Measurements from ENCODE around the gene ZNF625.
"Not testable (repeated sequence)": the region's sequence is repeated elsewhere in the genome, so short reads cannot be mapped to it uniquely, and the experiment has no call there.

ZNF625 gene

GRCh38 chr19:12103909-12104308, 52.6 kb downstream of the ZNF625 start:
- H3K9me3 Mint-ChIP-seq (ENCODE audit: low read depth); H3K27me3 Mint-ChIP-seq; H3K27ac Mint-ChIP-seq; H3K4me3 Mint-ChIP-seq; H3K36me3 Mint-ChIP-seq; H3K4me1 Mint-ChIP-seq (ENCODE audit: low read depth): not testable (repeated sequence)

DNA sequence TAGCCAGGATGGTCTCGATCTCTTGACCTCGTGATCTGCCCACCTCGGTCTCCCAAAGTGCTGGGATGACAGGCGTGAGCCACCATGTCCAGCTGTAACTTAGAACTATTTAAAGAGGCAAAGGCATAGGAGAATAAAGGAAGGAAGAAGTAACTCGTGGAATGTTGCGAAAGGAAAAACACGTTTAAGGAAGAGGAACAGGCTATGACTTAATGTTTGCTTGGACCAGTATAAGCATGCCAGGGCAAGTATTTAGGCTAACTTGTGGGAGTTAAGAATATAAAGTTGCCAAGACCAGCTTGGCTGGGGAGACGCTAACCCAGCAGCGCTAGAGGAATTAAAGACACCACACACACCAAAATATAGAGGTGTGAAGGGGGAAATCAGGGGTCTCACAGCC, 58.5 kb downstream of the ZNF625 start:
- Mint-ChIP-seq H3K27ac (no peak overlapping the region), H3K27me3 (peaks cover 3% of the 10 kb centered on the region), H3K9me3 (ENCODE audit: low read depth) (no peaks in the 10 kb centered on the region), H3K36me3 (peaks cover 12% of the 10 kb centered on the region), H3K4me3 (no peak overlapping the region), H3K4me1 (ENCODE audit: low read depth) (peaks cover 4% of the 10 kb centered on the region)

- Mint-ChIP-seq H3K9me3 (ENCODE audit: low read depth) (no peaks in the 10 kb centered on the region), H3K4me1 (ENCODE audit: low read depth) (peaks cover 4% of the 10 kb centered on the region), H3K36me3 (peaks cover 12% of the 10 kb centered on the region), H3K4me3 (no peak overlapping the region), H3K27me3 (peaks cover 3% of the 10 kb centered on the region), H3K27ac (no peak overlapping the region)
Observed at GRCh38 chr19:12095111-12095790, 61.3 kb downstream of the ZNF625 start.
